ENCODE results near the gene PCDH1.
A peak's percentile ranks its signal among the peaks of the same experiment; 100 is the strongest.

PCDH1 gene

GRCh38 chr5:141852448-141852847 lies 25.8 kb downstream of the PCDH1 start:
- DNase-seq: no peak

DNA sequence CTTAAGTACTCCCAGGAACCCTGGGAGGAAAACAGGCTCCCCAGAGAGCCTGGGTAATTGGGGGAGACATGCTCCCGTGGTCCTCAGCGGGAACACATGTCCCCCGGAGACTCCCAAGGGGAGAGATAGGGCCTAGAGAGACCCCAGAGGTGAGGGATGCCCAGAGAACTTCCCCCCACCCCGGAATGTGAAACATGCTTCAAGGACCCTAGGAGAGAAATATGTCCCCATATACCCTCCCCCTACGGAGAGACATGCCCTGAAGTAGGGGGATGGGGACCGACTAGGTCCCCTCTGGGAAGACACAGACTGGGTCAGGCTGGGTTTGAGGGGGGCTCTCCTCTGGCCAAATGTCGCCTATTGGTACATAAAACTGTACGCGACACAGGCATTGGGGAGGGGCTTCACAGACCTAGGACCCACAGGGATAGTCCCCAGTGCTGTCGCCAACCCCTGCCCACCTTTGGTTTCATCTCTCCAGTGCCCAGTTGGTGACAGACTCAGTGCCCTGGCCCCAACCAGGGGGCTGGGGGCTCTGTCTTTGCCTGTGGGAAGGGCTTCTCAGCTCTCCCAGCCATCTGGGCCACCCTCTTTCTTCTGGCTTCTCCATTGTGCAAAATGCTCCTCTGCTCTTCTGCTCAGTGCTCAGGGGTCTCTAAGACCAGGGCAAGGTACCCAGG lies 26.9 kb downstream of the PCDH1 start:
- no peak for DNase-seq

DNA sequence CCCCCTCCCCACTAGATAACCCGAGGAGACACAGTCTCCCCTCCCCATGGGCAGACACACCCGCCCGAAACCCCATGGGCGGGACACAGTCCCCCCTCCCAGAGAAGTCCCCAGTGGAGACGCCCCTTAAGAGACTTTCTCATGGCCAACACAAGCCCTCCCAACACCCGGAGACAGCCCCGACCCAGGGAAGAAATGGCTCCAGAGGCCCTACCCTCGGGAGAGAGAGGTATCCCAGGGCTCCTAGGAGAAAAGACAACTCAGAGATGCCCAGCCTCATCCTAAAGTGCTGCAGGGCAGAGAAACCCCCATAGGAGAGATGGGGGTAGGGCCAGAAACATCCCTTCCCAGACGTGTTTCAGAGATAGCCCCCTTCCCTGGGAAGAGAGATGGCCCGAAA lies 27.4 kb downstream of the PCDH1 start:
- no peak for DNase-seq

- DNase-seq: peak in 1 of 2 experiments; percentile 58
Observed at GRCh38 chr5:141850244-141850768, 27.9 kb downstream of the PCDH1 start.

DNA sequence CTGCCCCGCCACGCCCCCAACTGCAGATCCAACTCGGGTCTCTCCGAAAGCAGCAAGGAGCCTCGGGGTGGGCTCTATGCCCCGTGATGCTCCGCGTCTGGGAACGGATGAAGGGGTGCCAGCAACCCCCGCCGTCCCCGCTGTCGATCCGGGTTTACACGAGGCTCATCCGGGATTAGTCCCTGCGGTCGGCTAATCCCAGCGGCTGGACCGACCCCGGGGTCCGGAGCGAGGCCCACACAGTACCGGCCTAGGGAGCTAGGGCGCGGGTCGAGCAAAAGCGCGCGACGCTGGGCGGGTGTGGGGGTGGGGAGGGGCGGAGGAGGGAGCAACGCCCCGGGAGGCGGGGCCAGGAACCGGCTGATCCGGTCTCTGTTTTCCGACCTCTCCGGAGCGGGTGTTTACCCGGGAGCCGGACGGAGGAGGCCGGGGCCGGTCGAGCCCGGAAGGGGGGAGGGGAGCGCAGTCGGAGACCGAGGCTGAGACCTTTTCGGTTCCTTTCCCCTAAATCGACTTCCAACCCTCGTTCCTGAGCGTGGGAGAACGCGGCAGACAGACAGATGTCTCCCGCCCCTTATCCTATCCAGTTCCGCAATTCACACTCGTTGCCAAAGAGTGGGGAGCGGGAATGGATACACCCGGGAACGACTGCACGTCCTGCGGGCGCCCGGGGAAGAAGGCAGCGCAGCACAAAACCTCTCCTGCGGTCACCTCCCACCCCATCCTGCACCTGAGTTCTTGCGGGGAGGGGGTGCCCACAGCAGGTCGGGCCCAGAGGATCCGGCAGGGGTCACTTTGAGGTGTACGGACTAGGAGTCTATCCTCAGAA lies 28.6 kb downstream of the PCDH1 start:
- peak; percentile 66 to 85 for DNase-seq

- DNase-seq: peak; percentile 82 to 91
Observed at GRCh38 chr5:141848744-141849414, 29.3 kb downstream of the PCDH1 start.

- no peak for DNase-seq
Observed at GRCh38 chr5:141846031-141846430, 32.2 kb downstream of the PCDH1 start.

- peak in 1 of 2 experiments; percentile 17 for DNase-seq
Observed at GRCh38 chr5:141845371-141845851, 32.8 kb downstream of the PCDH1 start.

- DNase-seq: no peak
Observed at GRCh38 chr5:141844414-141845097, 33.7 kb downstream of the PCDH1 start.

GRCh38 chr5:141843156-141843927 lies 34.9 kb downstream of the PCDH1 start:
- DNase-seq: peak in 1 of 2 experiments; percentile 37

- DNase-seq: no peak
Observed at GRCh38 chr5:141841378-141842180, 36.6 kb downstream of the PCDH1 start.

GRCh38 chr5:141840826-141841360 lies 37.3 kb downstream of the PCDH1 start:
- DNase-seq: no peak

DNA sequence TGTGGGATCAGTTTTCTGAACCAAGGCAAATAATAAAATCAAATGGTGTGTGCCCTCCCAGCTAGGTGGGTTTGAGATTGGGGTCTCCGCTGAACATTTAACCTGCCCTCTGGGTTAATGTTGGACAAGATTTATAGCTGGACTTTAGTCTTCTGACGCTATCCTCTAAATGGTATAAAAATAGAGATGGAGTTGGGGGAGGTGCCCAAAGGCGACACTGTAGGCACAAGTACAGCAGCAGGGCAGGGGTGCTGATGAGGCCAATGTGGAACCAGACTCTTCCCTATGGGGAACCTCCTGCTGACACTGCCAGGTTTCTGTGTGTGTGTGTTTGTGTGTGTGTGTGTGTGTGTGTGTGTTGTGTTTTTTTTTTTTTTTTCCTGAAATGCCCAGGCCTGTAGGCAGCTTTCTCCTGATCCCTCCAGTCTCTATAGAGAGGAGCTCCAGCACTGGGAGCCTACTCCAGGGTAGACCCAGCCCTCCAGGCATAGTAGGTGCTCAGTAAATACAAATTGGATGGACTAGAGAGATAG lies 37.9 kb downstream of the PCDH1 start:
- no peak for DNase-seq

DNA sequence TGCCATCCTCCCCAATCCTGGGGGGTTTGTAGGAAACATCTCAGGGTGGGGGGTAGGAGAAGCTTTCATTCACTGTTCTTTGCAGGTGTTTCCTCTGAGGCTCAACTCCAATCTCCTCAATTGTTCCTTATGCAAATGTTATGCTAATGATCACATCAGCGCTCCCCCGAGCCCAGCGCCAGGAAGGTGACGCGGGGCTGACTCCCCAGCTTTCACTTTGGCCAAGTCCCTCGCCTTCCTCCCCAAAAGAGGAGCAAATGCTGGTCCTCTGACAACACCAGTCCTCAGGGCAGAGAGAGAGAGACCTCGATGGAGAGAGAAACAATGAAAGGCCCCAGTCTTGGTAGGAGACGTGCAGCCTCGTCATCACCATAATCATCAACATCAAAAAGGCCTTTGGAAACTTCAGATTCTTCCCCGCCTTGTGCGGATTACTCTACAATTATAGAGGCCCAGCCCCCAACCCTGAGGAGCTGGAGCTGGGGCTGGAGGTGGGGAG lies 39.1 kb downstream of the PCDH1 start:
- DNase-seq: no peak

DNA sequence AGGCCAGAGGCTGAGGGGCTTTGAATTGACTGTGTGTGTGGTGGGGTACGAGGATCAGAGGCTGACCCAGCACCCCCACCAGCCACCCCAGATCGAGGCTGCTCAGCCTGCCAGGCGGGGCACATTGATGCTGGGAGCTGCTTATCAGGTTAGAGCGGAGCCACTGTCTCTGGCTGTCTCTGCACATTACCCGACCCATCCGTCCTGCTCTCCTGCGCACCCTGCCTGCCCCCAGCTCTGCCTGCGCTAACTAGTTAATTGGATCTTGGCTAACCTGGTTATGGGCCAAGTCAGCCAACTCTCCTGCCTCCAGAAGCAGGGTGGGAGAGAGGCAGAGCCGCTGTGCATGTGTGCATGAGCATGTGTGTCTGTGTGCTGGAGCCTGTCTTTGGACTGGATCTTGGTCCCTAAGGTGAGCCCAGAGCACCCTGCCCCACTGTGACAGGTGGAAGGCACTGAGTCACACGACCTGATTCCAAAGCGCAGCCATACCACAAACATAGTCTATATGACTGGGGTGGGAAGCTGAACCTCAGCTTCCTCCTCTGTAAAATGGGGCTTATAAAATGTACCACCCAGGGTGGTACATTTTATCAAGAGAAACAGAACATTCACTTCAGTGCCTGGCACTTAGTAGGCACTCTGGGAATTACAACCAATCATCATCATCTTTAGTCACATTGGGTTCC lies 39.7 kb downstream of the PCDH1 start:
- no peak for DNase-seq

DNA sequence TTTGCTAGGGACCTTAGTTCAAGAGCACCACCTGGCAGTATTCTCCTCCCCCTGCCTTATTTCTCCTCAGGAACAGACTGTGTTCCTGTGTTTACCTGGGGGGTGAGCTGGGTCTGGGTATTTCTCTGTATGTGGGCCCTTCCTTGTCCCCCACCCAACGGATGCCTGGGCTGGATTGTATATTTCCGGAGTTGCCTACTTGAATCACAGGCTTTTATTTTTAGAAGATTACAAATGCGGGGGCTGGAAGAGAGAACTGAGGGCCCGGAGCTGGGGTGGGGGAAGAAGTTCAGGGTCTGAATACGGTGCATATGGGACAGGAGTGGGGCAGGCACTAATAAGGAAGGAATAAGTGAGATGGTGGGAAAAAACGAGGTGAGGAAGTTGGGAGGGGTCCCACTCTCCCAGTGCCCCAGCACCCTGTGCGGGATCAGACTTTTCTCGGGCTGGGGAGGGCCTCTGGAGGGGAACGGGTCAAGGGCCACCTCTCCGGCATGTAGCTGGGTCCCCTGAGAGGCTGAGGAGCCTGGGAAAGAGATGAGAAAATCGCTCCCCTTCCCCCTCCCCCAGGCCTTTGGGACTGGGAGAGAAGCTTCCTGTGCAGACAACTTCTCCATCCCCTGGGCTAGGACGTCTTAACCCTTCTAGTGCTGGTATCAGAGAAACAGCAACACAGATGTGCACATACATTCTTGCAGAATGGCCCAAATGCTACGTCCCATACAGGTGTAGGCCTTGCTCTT lies 42.1 kb downstream of the PCDH1 start:
- DNase-seq: no peak

GRCh38 chr5:141834331-141834730 lies 43.9 kb downstream of the PCDH1 start:
- DNase-seq: no peak

GRCh38 chr5:141832131-141832530 lies 46.1 kb downstream of the PCDH1 start:
- DNase-seq: no peak

DNA sequence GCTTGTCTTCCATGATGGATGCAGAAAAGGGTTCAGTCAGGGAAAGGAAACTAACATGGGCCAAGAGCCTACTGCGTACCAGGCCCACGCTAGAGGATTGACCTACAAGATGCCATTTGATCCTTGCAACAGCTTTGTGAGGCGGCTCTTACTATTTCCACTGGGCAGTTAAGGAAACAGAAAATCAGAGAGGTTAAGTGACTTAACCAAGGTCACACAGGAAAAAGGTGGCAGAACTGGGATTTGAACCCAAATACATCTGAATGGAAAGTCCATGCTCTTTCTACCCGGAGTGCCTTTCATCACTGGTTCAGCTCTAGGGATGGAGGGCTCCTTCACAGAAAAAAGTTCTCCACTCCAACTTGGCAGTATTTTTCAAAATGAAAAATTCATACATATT lies 50.0 kb downstream of the PCDH1 start:
- no peak for DNase-seq

Measured in SW 1271 (cell line).